Spinal cord (tissue), 10 donors: ENCODE data around the gene RHBDD2. TPM values are rescaled to one million over a fixed set of nuclear protein-coding genes. Genes with fewer than 3 reads are reported as not detected.

Experiments
- DNase-seq, 6 donors: peaks; one replicate each; pipeline versions ENCODE4 v3.0.0 to v3.0.0-alpha.2; 2013 to 2015; ENCODE audit warnings: low spot score in 6 of 6, low read depth in 4 of 6
- H3K27ac ChIP-seq: one replicate; pipeline ENCODE4 v1.5.1; 2013; ENCODE audit warnings: low read depth, low read length, control low read depth
- H3K27me3 ChIP-seq: one replicate; pipeline ENCODE4 v1.6.1; 2013; ENCODE audit warnings: low read length; ENCODE audit not compliant: control insufficient read depth, insufficient read depth
- H3K36me3 ChIP-seq: one replicate; pipeline ENCODE4 v1.6.1; 2013; ENCODE audit warnings: low read length; ENCODE audit not compliant: control insufficient read depth, insufficient read depth
- H3K4me1 ChIP-seq: one replicate; pipeline ENCODE4 v1.6.1; 2013; ENCODE audit warnings: low read length; ENCODE audit not compliant: control insufficient read depth, insufficient read depth
- H3K4me3 ChIP-seq: one replicate; pipeline ENCODE4 v1.5.1; 2013; ENCODE audit warnings: low read depth, low read length, control low read depth
- H3K9me3 ChIP-seq: one replicate; pipeline ENCODE4 v1.6.1; 2013; ENCODE audit warnings: low read length; ENCODE audit not compliant: control insufficient read depth, insufficient read depth
- WGBS: methylation state at CpG from one replicate; pipeline ENCODE4 v1.1.5; 2013; ENCODE audit warnings: missing lambda C conversion rate; ENCODE audit not compliant: insufficient coverage; 5-methylcytosine and 5-hydroxymethylcytosine counted together
- polyA plus RNA-seq, 2 donors: library from polyadenylated mRNA; unstranded; fragments of 120-200 nt; gene quantifications; one replicate each; pipeline ENCODE4 v1.2.1, GENCODE V29; 2013; ENCODE audit not compliant: insufficient read length in 2 of 2
- total RNA-seq, 2 donors: library from RNA; depleted of rRNA in 1 of 2; stranded (reverse); fragments of 120-200 nt in 1 of 2; fragments of >200 nt in 1 of 2; gene quantifications; one replicate each; pipeline versions ENCODE4 v1.2.3 to v1.2.4, GENCODE V29; 2013 to 2014
- donor health status: healthy.

RHBDD2 gene
- total and polyA plus RNA-seq, 4 donors: 57.2 to 169 (median 114) TPM

DNA sequence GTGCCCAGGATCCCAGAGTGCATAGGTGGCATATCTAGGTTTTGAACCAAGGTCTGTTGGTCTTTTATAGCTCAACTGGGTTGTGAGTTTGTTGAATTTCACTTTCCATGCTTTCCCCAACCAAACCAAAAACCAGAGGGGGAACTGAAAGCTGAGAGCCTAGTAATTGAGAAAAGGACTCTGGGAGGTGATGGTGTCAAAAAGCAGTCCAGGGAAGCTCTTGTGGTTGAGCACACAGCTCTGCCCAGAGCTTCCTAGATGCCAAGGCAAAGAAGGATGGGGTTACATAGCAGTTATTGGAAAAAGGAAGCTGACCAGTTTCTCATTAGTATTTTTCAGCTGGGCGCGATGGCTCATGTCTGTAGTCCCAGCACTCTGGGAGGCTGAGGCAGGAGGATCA lies 46.1 kb downstream of the RHBDD2 start:
- no peak for DNase-seq
- peaks cover 3% of the 10 kb centered on the region for H3K4me1 ChIP-seq
- peaks cover 10% of the 10 kb centered on the region for H3K36me3 ChIP-seq
- no peak overlapping the region for H3K27ac ChIP-seq
- 93% methylated on average over 2 of the region's 2 CpGs for WGBS
- no peak overlapping the region for H3K4me3 ChIP-seq
- no peaks in the 10 kb centered on the region for H3K27me3 ChIP-seq
- H3K9me3 ChIP-seq: no peaks in the 10 kb centered on the region

DNA sequence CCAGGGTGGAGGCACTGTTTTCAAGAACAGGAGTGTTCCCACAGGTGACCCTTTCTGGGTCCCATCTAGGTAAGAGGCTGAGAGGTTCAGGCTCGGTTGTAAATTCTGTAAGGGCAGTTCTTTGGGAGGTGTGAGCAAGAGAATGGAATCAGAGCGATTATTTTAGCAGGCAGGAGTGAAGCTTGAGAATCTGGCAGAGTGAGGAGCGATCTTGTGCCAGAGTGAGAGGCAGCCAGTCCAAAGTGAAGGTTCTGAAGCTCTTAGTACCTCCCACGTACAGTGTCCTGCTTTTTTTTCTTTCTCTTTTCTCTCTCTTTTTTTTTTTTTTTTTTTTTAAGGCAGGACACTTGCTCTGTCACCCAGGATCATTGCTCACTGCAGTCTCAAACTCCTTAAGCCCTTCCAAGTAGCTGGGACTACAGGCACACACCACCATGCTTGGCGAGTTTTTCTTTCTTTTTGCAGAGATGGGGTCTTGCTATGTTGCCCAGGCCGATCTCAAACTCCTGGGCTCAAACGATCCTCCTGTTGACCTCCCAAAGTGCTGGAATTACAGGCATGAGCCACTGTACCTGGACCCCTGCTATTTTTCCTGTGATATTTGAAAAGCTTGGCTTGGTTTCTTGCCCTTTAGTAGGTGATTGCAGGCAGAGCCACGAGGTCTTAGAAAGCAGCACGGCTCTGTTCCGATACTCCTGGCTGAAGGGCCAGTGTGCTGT lies 47.0 kb downstream of the RHBDD2 start:
- peak in 1 of 6 donors; percentile 40 for DNase-seq
- 83% methylated on average over 6 of the region's 10 CpGs for WGBS

GRCh38 chr7:75928568-75928914 lies 49.7 kb downstream of the RHBDD2 start:
- no peak overlapping the region for H3K27ac ChIP-seq
- H3K9me3 ChIP-seq: no peaks in the 10 kb centered on the region
- WGBS: 93% methylated on average over 3 of the region's 4 CpGs
- H3K27me3 ChIP-seq: no peaks in the 10 kb centered on the region
- H3K4me1 ChIP-seq: peaks cover 3% of the 10 kb centered on the region
- H3K4me3 ChIP-seq: no peak overlapping the region
- peaks cover 8% of the 10 kb centered on the region for H3K36me3 ChIP-seq
- no peak for DNase-seq

More for the DNA sequence above, 47.0 kb downstream of the RHBDD2 start:
- H3K4me3 ChIP-seq: no peak overlapping the region
- H3K4me1 ChIP-seq: peaks cover 3% of the 10 kb centered on the region
- H3K36me3 ChIP-seq: peaks cover 10% of the 10 kb centered on the region
- H3K27ac ChIP-seq: no peak overlapping the region
- no peaks in the 10 kb centered on the region for H3K27me3 ChIP-seq
- H3K9me3 ChIP-seq: no peaks in the 10 kb centered on the region

DNA sequence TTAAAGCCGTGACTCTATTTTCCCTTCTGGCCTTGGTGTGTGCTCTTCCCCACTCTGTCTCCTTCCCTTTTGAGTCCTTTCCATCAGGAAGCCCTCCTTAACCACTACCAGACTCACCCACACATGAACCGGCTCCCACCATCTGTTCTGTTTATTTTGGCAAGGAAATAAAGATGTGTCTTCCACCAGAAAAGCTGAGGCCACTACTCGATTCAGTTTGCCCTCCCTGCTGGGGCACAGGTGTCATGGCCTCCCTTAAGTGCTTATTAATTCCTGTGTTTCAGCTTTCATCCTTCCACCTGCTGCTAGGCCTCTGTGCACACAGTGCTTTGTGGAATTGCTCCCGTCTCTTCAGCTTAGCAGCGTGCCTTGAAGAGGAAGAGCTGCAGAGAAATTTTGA lies 52.8 kb downstream of the RHBDD2 start:
- H3K27ac ChIP-seq: no peak overlapping the region
- no peak overlapping the region for H3K4me3 ChIP-seq
- WGBS: 86% methylated on average over 1 of the region's 5 CpGs
- peaks cover 9% of the 10 kb centered on the region for H3K36me3 ChIP-seq
- no peaks in the 10 kb centered on the region for H3K27me3 ChIP-seq
- H3K9me3 ChIP-seq: no peaks in the 10 kb centered on the region
- peak in 1 of 6 donors; percentile 24 for DNase-seq
- H3K4me1 ChIP-seq: no peaks in the 10 kb centered on the region

DNA sequence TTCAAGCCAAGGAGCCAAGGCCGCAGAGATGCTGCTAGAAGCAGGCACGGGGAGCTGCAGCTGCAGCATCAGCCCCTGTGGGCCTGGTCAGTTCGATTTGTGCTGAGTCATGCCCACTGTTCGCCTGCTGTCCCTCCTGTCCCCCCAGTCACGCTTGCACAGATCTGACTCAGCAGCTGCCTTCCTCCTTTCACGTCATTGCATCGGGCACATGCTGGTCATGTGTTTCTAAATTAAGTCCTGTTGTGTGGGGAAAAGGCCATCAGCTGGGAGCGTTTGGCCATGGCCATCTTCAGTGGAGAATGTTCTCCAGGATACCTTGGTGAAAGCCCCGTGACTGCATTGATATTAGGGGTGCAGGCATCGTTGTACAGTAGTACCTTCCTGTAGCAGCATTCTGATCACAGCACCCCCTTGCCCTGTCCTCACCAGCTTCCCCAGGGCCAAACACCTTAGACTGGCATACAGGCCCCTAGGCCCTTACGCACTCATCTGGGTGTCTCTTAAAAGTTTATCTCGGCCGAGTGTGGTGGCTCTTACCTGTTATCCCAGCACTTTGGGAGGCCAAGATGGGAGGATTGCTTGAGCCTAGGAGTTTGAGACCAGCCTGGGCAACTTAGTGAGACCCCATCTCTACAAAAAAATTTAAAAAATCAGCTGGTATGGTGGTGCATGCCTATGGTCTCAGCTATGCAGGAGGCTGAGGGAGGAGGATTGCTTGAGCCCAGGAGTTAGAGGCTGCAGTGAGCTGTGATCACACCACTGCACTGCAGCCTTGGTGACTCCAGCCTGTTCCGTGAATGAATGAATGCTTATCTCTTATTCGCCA lies 59.3 kb downstream of the RHBDD2 start:
- H3K27ac ChIP-seq: no peak overlapping the region
- DNase-seq: no peak

More for the DNA sequence above, 59.3 kb downstream of the RHBDD2 start:
- Histone ChIP-seq H3K27me3 (no peaks in the 10 kb centered on the region), H3K4me1 (no peaks in the 10 kb centered on the region), H3K9me3 (no peaks in the 10 kb centered on the region), H3K36me3 (peaks cover 6% of the 10 kb centered on the region), H3K4me3 (no peak overlapping the region)
- WGBS: 76% methylated on average over 13 of the region's 15 CpGs

Other genes with a start within 250 kb of the RHBDD2 start
- gene HIP1, start 140.1 kb upstream of the RHBDD2 start, total RNA-seq: 10 to 100 TPM; 26.0 to 29.9 TPM
- gene HIP1, start 140.1 kb upstream of the RHBDD2 start, polyA plus RNA-seq: 10 to 100 TPM; 40.8 to 44.0 TPM
- gene CCL26, start 106.8 kb upstream of the RHBDD2 start, total RNA-seq: 1 to 10 TPM in 1 of 2 donors, not detected in 1; 1.4 TPM
- gene CCL26, start 106.8 kb upstream of the RHBDD2 start, polyA plus RNA-seq: not detected
- gene CCL24, start 65.2 kb upstream of the RHBDD2 start, total RNA-seq: not detected
- gene CCL24, start 65.2 kb upstream of the RHBDD2 start, polyA plus RNA-seq: not detected
- gene POR, start 36.1 kb downstream of the RHBDD2 start, total RNA-seq: 10 to 100 TPM; 40.3 to 66.5 TPM
- gene POR, start 36.1 kb downstream of the RHBDD2 start, polyA plus RNA-seq: 10 to 100 TPM; 77.8 to 86.7 TPM
- 10 to 100 TPM; 17.2 to 29.3 TPM for gene TMEM120A, start 115.6 kb downstream of the RHBDD2 start, total RNA-seq
- gene TMEM120A, start 115.6 kb downstream of the RHBDD2 start, polyA plus RNA-seq: 100 to 1,000 TPM in 1 of 2 donors, 10 to 100 TPM in 1; 95.4 to 104 TPM
- gene STYXL1, start 169.0 kb downstream of the RHBDD2 start, total RNA-seq: 10 to 100 TPM; 22.7 to 31.9 TPM
- 10 to 100 TPM; 26.8 to 34.0 TPM for gene STYXL1, start 169.0 kb downstream of the RHBDD2 start, polyA plus RNA-seq
- 10 to 100 TPM; 54.6 to 67.4 TPM for gene MDH2, start 169.1 kb downstream of the RHBDD2 start, total RNA-seq
- 100 to 1,000 TPM; 264 to 276 TPM for gene MDH2, start 169.1 kb downstream of the RHBDD2 start, polyA plus RNA-seq